ENCODE data around the gene GPR155.

Gene GPR155

GRCh38 chr2:174486563-174487107, at the start of gene GPR155:
Gene GPR155, minus strand, starts transcription at chr2:174487029. Its CDS starts 5,073 bp downstream, at chr2:174481956.
- peak; percentile 17 for DNase-seq (ENCODE audit: low read depth)

- no peak for DNase-seq (ENCODE audit: low read depth)
Observed at GRCh38 chr2:174535757-174536703, 49.2 kb upstream of the GPR155 start.

GRCh38 chr2:174535083-174535482, 48.3 kb upstream of the GPR155 start:
- no peak for DNase-seq (ENCODE audit: low read depth)

GRCh38 chr2:174529916-174530315, 43.1 kb upstream of the GPR155 start:
- no peak for DNase-seq (ENCODE audit: low read depth)

- DNase-seq (ENCODE audit: low read depth) = no peak
Observed at GRCh38 chr2:174527959-174528358, 41.1 kb upstream of the GPR155 start.

- no peak for DNase-seq (ENCODE audit: low read depth)
Observed at GRCh38 chr2:174527101-174527721, 40.4 kb upstream of the GPR155 start.

- DNase-seq (ENCODE audit: low read depth) = no peak
Observed at GRCh38 chr2:174524527-174524926, 37.7 kb upstream of the GPR155 start.

- DNase-seq (ENCODE audit: low read depth) = no peak
Observed at GRCh38 chr2:174522553-174522952, 35.7 kb upstream of the GPR155 start.

GRCh38 chr2:174518395-174518794, 31.6 kb upstream of the GPR155 start:
- no peak for DNase-seq (ENCODE audit: low read depth)

GRCh38 chr2:174516501-174517378, 29.9 kb upstream of the GPR155 start:
- DNase-seq (ENCODE audit: low read depth) = no peak

- DNase-seq (ENCODE audit: low read depth) = no peak
Observed at GRCh38 chr2:174512345-174512744, 25.5 kb upstream of the GPR155 start.

GRCh38 chr2:174511580-174512260, 24.9 kb upstream of the GPR155 start:
- no peak for DNase-seq (ENCODE audit: low read depth)

GRCh38 chr2:174510583-174511189, 23.9 kb upstream of the GPR155 start:
- no peak for DNase-seq (ENCODE audit: low read depth)

GRCh38 chr2:174503161-174503809, 16.5 kb upstream of the GPR155 start:
- DNase-seq (ENCODE audit: low read depth) = no peak

- DNase-seq (ENCODE audit: low read depth) = no peak
Observed at GRCh38 chr2:174499371-174499770, 12.5 kb upstream of the GPR155 start.

GRCh38 chr2:174495365-174496012, 8.7 kb upstream of the GPR155 start:
- DNase-seq (ENCODE audit: low read depth) = no peak

- DNase-seq (ENCODE audit: low read depth) = no peak
Observed at GRCh38 chr2:174493549-174494331, 6.9 kb upstream of the GPR155 start.

GRCh38 chr2:174492963-174493431, 6.2 kb upstream of the GPR155 start:
- DNase-seq (ENCODE audit: low read depth) = peak; percentile 53

GRCh38 chr2:174491947-174492346, 5.1 kb upstream of the GPR155 start:
- DNase-seq (ENCODE audit: low read depth) = no peak
